ENCODE measurements around the gene RGS3. TPM values are rescaled to one million over a fixed set of nuclear protein-coding genes. Genes with fewer than 3 reads are reported as not detected.
A peak's percentile ranks its signal among the peaks of the same experiment; 100 is the strongest.

The RGS3 gene
- total RNA-seq, 1 donor from 2014 or later = 187 TPM

- Histone ChIP-seq H3K27ac (replicated peaks) (no peak overlapping the region), H3K27me3 (ENCODE audit: low read depth) (no peaks in the 10 kb centered on the region), H3K4me3 (no peak overlapping the region), H3K9me3 (replicated peaks) (no peaks in the 10 kb centered on the region), H3K4me1 (peaks cover 58% of the 10 kb centered on the region), H3K36me3 (no peaks in the 10 kb centered on the region)
- DNase-seq = no peak
- intact Hi-C loops (cut with micrococcal nuclease) = no loop called here
- no peak for TF ChIP-seq CTCF (IDR thresholded peaks at IDR 0.05; ENCODE audit: borderline replicate concordance)
Observed at GRCh38 chr9:113482341-113482740, 18.8 kb downstream of the RGS3 start.

GRCh38 chr9:113482991-113483675 is 19.6 kb downstream of the RGS3 start:
- intact Hi-C loops (cut with micrococcal nuclease) = no loop called here
- no peak for TF ChIP-seq CTCF (IDR thresholded peaks at IDR 0.05; ENCODE audit: borderline replicate concordance)
- peaks cover 54% of the 10 kb centered on the region for H3K4me1 ChIP-seq

GRCh38 chr9:113483676-113484257 is 20.2 kb downstream of the RGS3 start:
- H3K36me3 ChIP-seq = no peaks in the 10 kb centered on the region
- H3K27ac ChIP-seq (replicated peaks) = peak overlapping the region; percentile 78
- no peaks in the 10 kb centered on the region for H3K27me3 ChIP-seq (ENCODE audit: low read depth)
- no peak for DNase-seq
- no peak overlapping the region for H3K4me3 ChIP-seq
- peaks cover 54% of the 10 kb centered on the region for H3K4me1 ChIP-seq
- no peaks in the 10 kb centered on the region for H3K9me3 ChIP-seq (replicated peaks)
- intact Hi-C loops (cut with micrococcal nuclease) = no loop called here
- no peak for TF ChIP-seq CTCF (IDR thresholded peaks at IDR 0.05; ENCODE audit: borderline replicate concordance)

More at GRCh38 chr9:113482991-113483675, 19.6 kb downstream of the RGS3 start:
- H3K36me3 ChIP-seq = no peaks in the 10 kb centered on the region
- no peaks in the 10 kb centered on the region for H3K9me3 ChIP-seq (replicated peaks)
- no peak overlapping the region for H3K4me3 ChIP-seq
- no peaks in the 10 kb centered on the region for H3K27me3 ChIP-seq (ENCODE audit: low read depth)
- no peak for DNase-seq
- peak overlapping the region; percentile 78 for H3K27ac ChIP-seq (replicated peaks)

- no peak for TF ChIP-seq CTCF (IDR thresholded peaks at IDR 0.05; ENCODE audit: borderline replicate concordance)
- intact Hi-C loops (cut with micrococcal nuclease) = no loop called here
- Histone ChIP-seq H3K4me3 (no peak overlapping the region), H3K36me3 (no peaks in the 10 kb centered on the region), H3K27ac (replicated peaks) (peak overlapping the region; percentile 78), H3K27me3 (ENCODE audit: low read depth) (no peaks in the 10 kb centered on the region), H3K9me3 (replicated peaks) (no peaks in the 10 kb centered on the region), H3K4me1 (peaks cover 54% of the 10 kb centered on the region)
- peak; percentile 77 for DNase-seq
Observed at GRCh38 chr9:113484258-113484730, 20.8 kb downstream of the RGS3 start.

DNA sequence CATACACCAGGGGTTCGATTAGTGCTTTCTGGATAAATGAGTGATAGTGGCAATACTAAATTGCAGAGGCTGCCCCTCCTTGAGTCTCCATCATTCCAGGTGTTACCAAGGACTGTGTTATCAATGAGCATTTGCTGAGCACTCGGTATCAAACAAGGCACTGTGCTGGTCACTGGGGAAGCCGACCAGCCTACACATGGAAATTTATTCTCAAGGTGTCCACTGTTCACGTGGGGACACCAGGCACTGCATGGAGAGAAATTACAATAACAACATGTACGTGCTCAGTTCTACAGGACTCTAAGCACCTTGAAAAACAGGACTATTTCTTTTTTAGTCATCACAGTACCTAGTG is 22.2 kb downstream of the RGS3 start:
- Histone ChIP-seq H3K9me3 (replicated peaks) (no peaks in the 10 kb centered on the region), H3K27ac (replicated peaks) (peak overlapping the region; percentile 78), H3K4me1 (peaks cover 49% of the 10 kb centered on the region), H3K27me3 (ENCODE audit: low read depth) (no peaks in the 10 kb centered on the region), H3K4me3 (no peak overlapping the region), H3K36me3 (no peaks in the 10 kb centered on the region)
- no peak for TF ChIP-seq CTCF (IDR thresholded peaks at IDR 0.05; ENCODE audit: borderline replicate concordance)
- DNase-seq = no peak
- intact Hi-C loops (cut with micrococcal nuclease) = no loop called here

Data from left ventricle myocardium inferior (tissue), 1 donor.